H1 (cell line): ENCODE data around the gene NDUFA13. TPM values are rescaled to one million over a fixed set of nuclear protein-coding genes. Genes with fewer than 3 reads are reported as not detected.
A peak's percentile ranks its signal among the peaks of the same experiment; 100 is the strongest.

ENCODE experiments used
- CTCF ChIA-PET: fragments of 300-600 bp; sonication (Branson Sonifier 250); formaldehyde crosslinking; loops from one replicate; lab custom pipeline; 2021; ENCODE audit not compliant: partially characterized antibody; lab: Charles Lee
- POLR2A ChIA-PET: fragments of 300-600 bp; sonication (Branson Sonifier 250); formaldehyde crosslinking; loops from one replicate; lab custom pipeline; 2021; ENCODE audit warnings: inconsistent platforms; ENCODE audit not compliant: partially characterized antibody; lab: Charles Lee
- DNase-seq, 2 experiments: peaks; one replicate each; pipeline versions ENCODE4 v3.0.0 to v3.0.0-alpha.2; 2010 to 2022; ENCODE audit warnings: low spot score in 2 of 2, low read depth in 1 of 2, mixed read lengths in 1 of 2
- FAIRE-seq: peaks from 2 replicates; lab custom pipeline; 2011; peaks lifted over from hg19 to GRCh38; lab: Jason Lieb, UNC
- H2AFZ ChIP-seq: 2 replicates; pipeline ENCODE4 v1.8.1; 2012; ENCODE audit warnings: low read length, inconsistent platforms
- H2AK5ac ChIP-seq: 2 replicates; pipeline ENCODE4 v1.6.1; 2013; ENCODE audit warnings: low read depth, low read length
- H2BK120ac ChIP-seq: replicated peaks from 2 replicates; pipeline ENCODE3; 2013; ENCODE audit warnings: low read depth, low read length, inconsistent platforms
- H2BK12ac ChIP-seq: 2 replicates; pipeline ENCODE4 v1.6.1; 2013; ENCODE audit warnings: low read depth, low read length
- H2BK15ac ChIP-seq: 2 replicates; pipeline ENCODE4 v1.6.1; 2013; ENCODE audit warnings: low read length
- H2BK20ac ChIP-seq: 2 replicates; pipeline ENCODE4 v1.6.1; 2013; ENCODE audit warnings: low read length
- H2BK5ac ChIP-seq: 2 replicates; pipeline ENCODE4 v1.6.1; 2013; ENCODE audit warnings: low read depth, low read length
- H3K14ac ChIP-seq: 2 replicates; pipeline ENCODE4 v1.6.1; 2013; ENCODE audit warnings: inconsistent platforms; ENCODE audit not compliant: insufficient read length
- H3K18ac ChIP-seq: 2 replicates; pipeline ENCODE4 v1.6.1; 2013; ENCODE audit warnings: low read length; ENCODE audit errors: extremely low read depth
- H3K23ac ChIP-seq: 2 replicates; pipeline ENCODE4 v1.6.1; 2013; ENCODE audit warnings: inconsistent platforms; ENCODE audit not compliant: insufficient read length
- H3K23me2 ChIP-seq: 2 replicates; pipeline ENCODE4 v1.6.1; 2013; ENCODE audit warnings: low read depth, low read length
- H3K27ac ChIP-seq: 2 replicates; pipeline ENCODE4 v1.6.1; 2011; ENCODE audit warnings: low read depth, low read length, inconsistent platforms
- H3K27me3 ChIP-seq, 4 experiments: replicated peaks in 1 of 4; 1 replicate in 1 of 4; 2 replicates in 3 of 4; pipeline versions ENCODE4 v1.6.1 to v1.8.1; 2011 to 2013; ENCODE audit warnings: low read length in 3 of 4, mild to moderate bottlenecking in 3 of 4, inconsistent platforms in 2 of 4, mixed read lengths in 2 of 4, moderate library complexity in 1 of 4; ENCODE audit not compliant: control insufficient read depth in 3 of 4, insufficient read depth in 3 of 4; ENCODE audit errors: extremely low read depth in 1 of 4
- H3K36me3 ChIP-seq, 4 experiments: 2 replicates each; pipeline versions ENCODE4 v1.6.1 to v1.8.1; 2011 to 2013; ENCODE audit warnings: mild to moderate bottlenecking in 4 of 4, low read length in 3 of 4, moderate library complexity in 2 of 4, control low read depth in 1 of 4, inconsistent platforms in 1 of 4; ENCODE audit not compliant: insufficient read depth in 4 of 4, control insufficient read depth in 2 of 4
- H3K4ac ChIP-seq: replicated peaks from 2 replicates; pipeline ENCODE3; 2013; ENCODE audit warnings: low read length, low read depth, mixed read lengths, inconsistent platforms; ENCODE audit not compliant: insufficient read length
- H3K4me1 ChIP-seq, 4 experiments: replicated peaks in 1 of 4; 1 replicate in 1 of 4; 2 replicates in 3 of 4; pipeline versions ENCODE4 v1.6.1 to v1.8.1; 2011 to 2013; ENCODE audit warnings: low read length in 3 of 4, inconsistent platforms in 2 of 4, mixed read lengths in 1 of 4; ENCODE audit not compliant: insufficient read depth in 4 of 4, control insufficient read depth in 3 of 4
- H3K4me2 ChIP-seq, 2 experiments: 2 replicates each; pipeline versions ENCODE4 v1.6.1 to v1.8.1; 2011 to 2013; ENCODE audit warnings: low read depth in 2 of 2, low read length in 2 of 2, control low read depth in 1 of 2, inconsistent platforms in 1 of 2, mild to moderate bottlenecking in 1 of 2; ENCODE audit not compliant: insufficient read depth in 1 of 2
- H3K4me3 ChIP-seq, 4 experiments: fragments of 200-600, 300-600 bp in 1 of 4; sonication (generic), shearing (Covaris generic), sonication (Bioruptor Twin) in 1 of 4; 2 replicates each; pipeline versions ENCODE4 v1.5.1 to v1.8.1; 2011 to 2016; ENCODE audit warnings: low read length in 4 of 4, low read depth in 3 of 4, control low read depth in 2 of 4, inconsistent platforms in 2 of 4, mild to moderate bottlenecking in 2 of 4, mixed read lengths in 1 of 4, moderate library complexity in 1 of 4; ENCODE audit not compliant: insufficient read depth in 2 of 4; ENCODE audit errors: extremely low read depth in 1 of 4
- H3K56ac ChIP-seq: replicated peaks from 2 replicates; pipeline ENCODE3; 2013; ENCODE audit warnings: low read depth, mild to moderate bottlenecking, mixed read lengths, low read length, inconsistent platforms; ENCODE audit not compliant: insufficient read length
- H3K79me1 ChIP-seq: 2 replicates; pipeline ENCODE4 v1.6.1; 2013; ENCODE audit warnings: low read depth, low read length, control low read depth
- H3K79me2 ChIP-seq, 2 experiments: 2 replicates each; pipeline versions ENCODE4 v1.6.1 to v1.8.1; 2012 to 2013; ENCODE audit warnings: low read length in 2 of 2, mild to moderate bottlenecking in 2 of 2, inconsistent platforms in 1 of 2; ENCODE audit not compliant: insufficient read depth in 2 of 2, control insufficient read depth in 1 of 2
- H3K9ac ChIP-seq, 4 experiments: replicated peaks in 1 of 4; 1 replicate in 1 of 4; 2 replicates in 3 of 4; pipeline versions ENCODE4 v1.6.1 to v1.8.1; 2011 to 2013; ENCODE audit warnings: low read depth in 3 of 4, low read length in 3 of 4, control low read depth in 2 of 4, mild to moderate bottlenecking in 2 of 4, moderate library complexity in 2 of 4, inconsistent platforms in 1 of 4; ENCODE audit errors: extremely low read depth in 1 of 4
- H3K9me3 ChIP-seq, 2 experiments: 2 replicates each; pipeline versions ENCODE4 v1.6.1 to v1.8.1; 2012 to 2013; ENCODE audit warnings: mild to moderate bottlenecking in 2 of 2, moderate library complexity in 2 of 2, control low read depth in 1 of 2, inconsistent platforms in 1 of 2, low read depth in 1 of 2, low read length in 1 of 2, mixed read lengths in 1 of 2; ENCODE audit not compliant: insufficient read depth in 2 of 2
- H4K20me1 ChIP-seq, 2 experiments: replicated peaks in 1 of 2; 2 replicates each; pipeline versions ENCODE3 to v1.8.1; 2011 to 2013; ENCODE audit warnings: inconsistent platforms in 2 of 2, low read length in 2 of 2, mild to moderate bottlenecking in 1 of 2; ENCODE audit not compliant: insufficient read depth in 2 of 2, control insufficient read depth in 1 of 2
- H4K5ac ChIP-seq: 2 replicates; pipeline ENCODE4 v1.6.1; 2013; ENCODE audit warnings: low read length, low read depth, mixed read lengths, inconsistent platforms; ENCODE audit not compliant: insufficient read length
- H4K8ac ChIP-seq: 2 replicates; pipeline ENCODE4 v1.8.0; 2013; ENCODE audit warnings: mild to moderate bottlenecking, moderate library complexity, low read length, inconsistent platforms; ENCODE audit not compliant: insufficient read depth; ENCODE audit errors: extremely low read depth
- H4K91ac ChIP-seq: replicated peaks from 2 replicates; pipeline ENCODE3; 2013; ENCODE audit warnings: low read length, mixed read lengths, inconsistent platforms; ENCODE audit not compliant: insufficient read length
- EGR1 ChIP-seq: IDR thresholded peaks from 2 replicates; pipeline ENCODE4 v1.6.1; 2011; ENCODE audit warnings: low read depth, low read length, borderline replicate concordance
- PHF8 ChIP-seq: fragments of 200-600 bp; sonication (generic); conservative IDR thresholded peaks from 2 replicates; pipeline ENCODE4 v1.7.1; 2012; ENCODE audit warnings: low read depth, mild to moderate bottlenecking, inconsistent platforms, low read length, moderate library complexity
- RBBP5 ChIP-seq: IDR thresholded peaks from 2 replicates; pipeline ENCODE4 v1.7.1; 2012; ENCODE audit warnings: low read depth, mild to moderate bottlenecking, inconsistent platforms, low read length, moderate library complexity, borderline replicate concordance
- SIX5 ChIP-seq: IDR thresholded peaks from 2 replicates; pipeline ENCODE4 v1.6.1; 2011; ENCODE audit warnings: mild to moderate bottlenecking, low read depth, low read length
- WGBS, 2 experiments: shearing (Covaris generic) in 1 of 2; methylation state at CpG; one replicate each; pipeline versions ENCODE4 v1.1.6 to v1.1.7; 2013 to 2015; ENCODE audit warnings: low lambda C conversion rate in 2 of 2, mixed read lengths in 2 of 2, inconsistent platforms in 1 of 2, low coverage in 1 of 2, missing lambda C conversion rate in 1 of 2; ENCODE audit not compliant: insufficient replicate concordance in 2 of 2, insufficient coverage in 1 of 2, insufficient read length in 1 of 2; ENCODE audit errors: extremely low coverage in 1 of 2, missing lambda C conversion rate in 1 of 2; 5-methylcytosine and 5-hydroxymethylcytosine counted together
- polyA plus RNA-seq, 7 experiments: library from polyadenylated mRNA; depleted of rRNA in 3 of 7; stranded (reverse) in 5 of 7; unstranded in 2 of 7; fragments of >200 nt in 5 of 7; fragments of 200-250 nt in 2 of 7; gene quantifications; 1 replicate in 5 of 7; 2 replicates in 1 of 7; 4 replicates in 1 of 7; pipeline versions ENCODE4 v1.2.1 to v1.2.3, GENCODE V29; 2011 to 2013; ENCODE audit warnings: missing spikeins in 2 of 7, mixed read lengths in 2 of 7
- total RNA-seq: library from RNA; stranded (reverse); fragmentation: NEBNext Ultra II Directional; extraction: Animal tissue kit (Norgen Biotek cat#: 25700); gene quantifications from 2 replicates; pipeline ENCODE4 v1.2.1, GENCODE V29; 2021

Gene NDUFA13
- total and polyA plus RNA-seq, 2 of the 8 experiments (the other 6 are each of a cell fraction or from before 2014, with no cell fraction given), result 413 to 1,105 TPM

- CTCF ChIA-PET, result no interaction called here
- H2BK20ac ChIP-seq, result no peak overlapping the region
- WGBS, 2 experiments, result 92% methylated on average over 19 of the region's 19 CpGs; no CpG with 5 or more reads in 1 of the 2 experiments
These were observed 13.7 kb upstream of the NDUFA13 start for GRCh38 chr19:19502281-19502680.

More at GRCh38 chr19:19502281-19502680, 13.7 kb upstream of the NDUFA13 start:
- Histone ChIP-seq H4K91ac (no peak overlapping the region), H2AFZ (no peak overlapping the region), H2BK120ac (no peak overlapping the region), H3K27me3 (no peaks in the 10 kb centered on the region), H4K5ac (no peak overlapping the region), H3K56ac (no peak overlapping the region), H3K9me3 (no peaks in the 10 kb centered on the region), H2BK15ac (no peak overlapping the region), H3K23me2 (peaks cover 2% of the 10 kb centered on the region; the same call in 1 of the 2 replicates), H3K14ac (no peak overlapping the region), H4K20me1 (peaks cover 5 to 21% of the 10 kb centered on the region in 2 experiments), H4K8ac (no peak overlapping the region), H3K4ac (no peak overlapping the region), H3K4me3 (no peak overlapping the region), H2BK12ac (no peak overlapping the region), H2AK5ac (no peak overlapping the region), H3K4me2 (no peak overlapping the region), H3K79me2 (no peaks in the 10 kb centered on the region), H3K9ac (no peak overlapping the region), H3K36me3 (peaks cover 25 to 63% (median 56%) of the 10 kb centered on the region in 4 experiments), H3K79me1 (peaks cover 4% of the 10 kb centered on the region), H3K23ac (no peak overlapping the region), H3K27ac (no peak overlapping the region), H3K18ac (no peak overlapping the region), H2BK5ac (0 out of 2 replicates have a peak overlapping the region, but pooled peaks have one; percentile 16), H3K4me1 (no peaks in the 10 kb centered on the region)
- no peak for DNase-seq
- POLR2A ChIA-PET, result no interaction called here
- FAIRE-seq, result no peak
- TF ChIP-seq RBBP5 (no peak), SIX5 (no peak), PHF8 (no peak), EGR1 (no peak)
